DMS114 treated with DMSO at 0.1 percent for 48 hours (cell line): ENCODE measurements around the gene UTP11.

Source experiments
- DNase-seq: peaks from one replicate; lab custom pipeline; 2025; ENCODE audit not compliant: unreplicated experiment; lab: John Stamatoyannopoulos, UW

The UTP11 gene

GRCh38 chr1:38068220-38068979 is 55.9 kb downstream of the UTP11 start:
- DNase-seq = no peak

- DNase-seq = no peak
Observed at GRCh38 chr1:38068980-38069340, 56.4 kb downstream of the UTP11 start.

- no peak for DNase-seq
Observed at GRCh38 chr1:38071312-38072256, 59.0 kb downstream of the UTP11 start.

- no peak for DNase-seq
Observed at GRCh38 chr1:38072858-38073257, 60.3 kb downstream of the UTP11 start.

GRCh38 chr1:38073534-38074301 is 61.2 kb downstream of the UTP11 start:
- DNase-seq = no peak

- no peak for DNase-seq
Observed at GRCh38 chr1:38074302-38074677, 61.8 kb downstream of the UTP11 start.
